ENCODE measurements around the gene IKBKG. TPM values are rescaled to one million over a fixed set of nuclear protein-coding genes. Genes with fewer than 3 reads are reported as not detected.

Gene IKBKG
- total and polyA plus RNA-seq, 2 of the 13 experiments (the other 11 are each of a cell fraction or from before 2014, with no cell fraction given) = 30.6 to 44.3 TPM

DNA sequence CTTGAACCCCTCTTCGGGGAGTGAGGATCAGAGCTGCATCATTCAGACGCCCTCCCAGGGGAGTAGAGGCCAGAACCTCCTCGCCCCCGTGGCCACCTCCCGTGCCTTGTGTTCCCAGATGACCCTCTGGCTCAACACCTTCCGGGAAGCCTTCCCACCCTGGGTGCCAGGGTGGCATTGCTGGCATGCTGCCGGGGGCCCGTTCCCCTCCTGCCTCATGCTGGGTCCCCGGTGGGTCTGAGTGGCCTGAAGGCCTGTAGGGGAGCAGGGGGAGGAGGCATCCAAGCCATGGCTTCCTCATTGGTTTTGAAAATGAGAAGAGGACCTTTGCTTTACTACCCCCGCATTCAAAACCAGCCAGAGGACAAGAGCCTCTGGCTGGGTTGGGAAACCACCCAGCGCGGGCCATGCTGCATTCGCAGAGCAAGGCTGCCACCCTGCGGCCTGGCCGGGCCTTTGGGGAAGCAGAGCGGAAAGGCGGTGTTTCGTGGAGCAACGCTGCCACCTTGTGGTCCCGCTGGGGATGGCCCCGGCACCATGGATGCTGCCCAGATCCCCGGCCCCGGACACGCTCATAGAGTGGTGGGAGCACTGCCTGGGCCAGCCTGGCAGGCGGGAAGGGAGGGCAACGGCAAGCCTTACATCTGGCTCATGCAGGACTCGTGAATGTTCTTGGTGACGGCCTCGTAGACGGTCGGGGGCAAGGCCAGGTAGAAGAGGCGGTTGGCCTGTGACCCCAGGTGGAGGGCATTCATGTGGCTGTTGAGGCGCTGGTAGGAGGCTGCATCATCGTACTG is 12.7 kb upstream of the IKBKG start (continued):
- TF ChIP-seq CTCF (CRISPR knock-in tag; IDR thresholded peaks at IDR 0.05) (peak; percentile 99), LCORL (IDR thresholded peaks at IDR 0.05) (no peak), LCORL (CRISPR knock-in tag; IDR thresholded peaks at IDR 0.05) (0 out of 2 replicates have a peak, but pooled peaks have one; percentile 17), ZNF777 (CRISPR knock-in tag; IDR thresholded peaks at IDR 0.05) (no peak), ZNF205 (CRISPR knock-in tag; IDR thresholded peaks at IDR 0.05) (0 out of 2 replicates have a peak, but pooled peaks have one; percentile 28), TBP (CRISPR knock-in tag; IDR thresholded peaks at IDR 0.05) (no peak), ZNF530 (CRISPR knock-in tag; IDR thresholded peaks at IDR 0.05; ENCODE audit: low read depth) (no peak), ZNF83 (CRISPR knock-in tag; IDR thresholded peaks at IDR 0.05; ENCODE audit: borderline replicate concordance) (no peak), HNRNPLL (IDR thresholded peaks at IDR 0.05; ENCODE audit: low read depth, low read length, poor library complexity, severe bottlenecking) (peak; percentile 27), FOXA3 (CRISPR knock-in tag; IDR thresholded peaks at IDR 0.05) (0 out of 2 replicates have a peak, but pooled peaks have one; percentile 35), ZNF343 (CRISPR knock-in tag; IDR thresholded peaks at IDR 0.05) (no peak), ZNF136 (CRISPR knock-in tag; IDR thresholded peaks at IDR 0.05; ENCODE audit: low read depth) (no peak), HOXA9 (CRISPR knock-in tag; IDR thresholded peaks at IDR 0.05; ENCODE audit: borderline replicate concordance) (no peak), NONO (IDR thresholded peaks at IDR 0.05) (no peak), NONO (CRISPR knock-in tag; conservative IDR thresholded peaks at IDR 0.05) (0 out of 2 replicates have a peak, but pooled peaks have one; percentile 59), ZBTB42 (CRISPR knock-in tag; IDR thresholded peaks at IDR 0.05) (no peak), U2AF1 (optimal IDR thresholded peaks at IDR 0.05; ENCODE audit: low read depth, low read length) (no peak), ZNF878 (CRISPR knock-in tag; IDR thresholded peaks at IDR 0.05) (no peak), NKX3-1 (CRISPR knock-in tag; IDR thresholded peaks at IDR 0.05) (no peak), NFYB (CRISPR knock-in tag; IDR thresholded peaks at IDR 0.05) (no peak), ZXDC (CRISPR knock-in tag; IDR thresholded peaks at IDR 0.05) (no peak)
- TF ChIP-seq, protein P1, sequence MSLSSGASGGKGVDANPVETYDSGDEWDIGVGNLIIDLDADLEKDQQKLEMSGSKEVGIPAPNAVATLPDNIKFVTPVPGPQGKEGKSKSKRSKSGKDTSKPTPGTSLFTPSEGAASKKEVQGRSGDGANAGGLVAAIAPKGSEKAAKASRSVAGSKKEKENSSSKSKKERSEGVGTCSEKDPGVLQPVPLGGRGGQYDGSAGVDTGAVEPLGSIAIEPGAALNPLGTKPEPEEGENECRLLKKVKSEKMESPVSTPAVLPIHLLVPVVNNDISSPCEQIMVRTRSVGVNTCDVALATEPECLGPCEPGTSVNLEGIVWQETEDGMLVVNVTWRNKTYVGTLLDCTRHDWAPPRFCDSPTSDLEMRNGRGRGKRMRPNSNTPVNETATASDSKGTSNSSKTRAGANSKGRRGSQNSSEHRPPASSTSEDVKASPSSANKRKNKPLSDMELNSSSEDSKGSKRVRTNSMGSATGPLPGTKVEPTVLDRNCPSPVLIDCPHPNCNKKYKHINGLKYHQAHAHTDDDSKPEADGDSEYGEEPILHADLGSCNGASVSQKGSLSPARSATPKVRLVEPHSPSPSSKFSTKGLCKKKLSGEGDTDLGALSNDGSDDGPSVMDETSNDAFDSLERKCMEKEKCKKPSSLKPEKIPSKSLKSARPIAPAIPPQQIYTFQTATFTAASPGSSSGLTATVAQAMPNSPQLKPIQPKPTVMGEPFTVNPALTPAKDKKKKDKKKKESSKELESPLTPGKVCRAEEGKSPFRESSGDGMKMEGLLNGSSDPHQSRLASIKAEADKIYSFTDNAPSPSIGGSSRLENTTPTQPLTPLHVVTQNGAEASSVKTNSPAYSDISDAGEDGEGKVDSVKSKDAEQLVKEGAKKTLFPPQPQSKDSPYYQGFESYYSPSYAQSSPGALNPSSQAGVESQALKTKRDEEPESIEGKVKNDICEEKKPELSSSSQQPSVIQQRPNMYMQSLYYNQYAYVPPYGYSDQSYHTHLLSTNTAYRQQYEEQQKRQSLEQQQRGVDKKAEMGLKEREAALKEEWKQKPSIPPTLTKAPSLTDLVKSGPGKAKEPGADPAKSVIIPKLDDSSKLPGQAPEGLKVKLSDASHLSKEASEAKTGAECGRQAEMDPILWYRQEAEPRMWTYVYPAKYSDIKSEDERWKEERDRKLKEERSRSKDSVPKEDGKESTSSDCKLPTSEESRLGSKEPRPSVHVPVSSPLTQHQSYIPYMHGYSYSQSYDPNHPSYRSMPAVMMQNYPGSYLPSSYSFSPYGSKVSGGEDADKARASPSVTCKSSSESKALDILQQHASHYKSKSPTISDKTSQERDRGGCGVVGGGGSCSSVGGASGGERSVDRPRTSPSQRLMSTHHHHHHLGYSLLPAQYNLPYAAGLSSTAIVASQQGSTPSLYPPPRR (CRISPR knock-in tag; IDR thresholded peaks at IDR 0.05; ENCODE audit: borderline replicate concordance) = 0 out of 2 replicates have a peak, but pooled peaks have one; percentile 26
